ENCODE results near the gene SEMA7A.

The SEMA7A gene

GRCh38 chr15:74419432-74419831 is 14.3 kb downstream of the SEMA7A start:
- H3K4me1 ChIP-seq (ENCODE audit: control insufficient read depth, low read length): no peaks in the 10 kb centered on the region
- H3K79me2 ChIP-seq (ENCODE audit: control insufficient read depth, low read length): no peaks in the 10 kb centered on the region
- H4K20me1 ChIP-seq (ENCODE audit: control insufficient read depth, insufficient read depth, low read depth, low read length): peaks cover 17% of the 10 kb centered on the region
- TF ChIP-seq CTCF (IDR thresholded peaks at IDR 0.05; ENCODE audit: low read depth, low read length, poor library complexity, severe bottlenecking) (no peak), EZH2phosphoT487 (IDR thresholded peaks at IDR 0.05; ENCODE audit: borderline replicate concordance, low read length) (no peak)
- H3F3A ChIP-seq (ENCODE audit: control insufficient read depth, insufficient read depth): no peaks in the 10 kb centered on the region
- H3K27me3 ChIP-seq (ENCODE audit: control insufficient read depth, low read length): peaks cover 100% of the 10 kb centered on the region
- H3K4me3 ChIP-seq (ENCODE audit: low read length): no peak overlapping the region
- no peaks in the 10 kb centered on the region for H3K9me3 ChIP-seq (ENCODE audit: control insufficient read depth, insufficient read depth, low read length)
- no peaks in the 10 kb centered on the region for H3K36me3 ChIP-seq (ENCODE audit: control insufficient read depth, low read length)
- H3K9me2 ChIP-seq (replicated peaks; ENCODE audit: control insufficient read depth, low read length): no peaks in the 10 kb centered on the region
- H3K4me2 ChIP-seq (ENCODE audit: low read length): no peak overlapping the region
- no peak overlapping the region for H3K27ac ChIP-seq (ENCODE audit: low read depth, low read length)

GRCh38 chr15:74418575-74419338 is 15.0 kb downstream of the SEMA7A start:
- Histone ChIP-seq H4K20me1 (ENCODE audit: control insufficient read depth, insufficient read depth, low read depth, low read length) (peaks cover 19% of the 10 kb centered on the region), H3K4me2 (ENCODE audit: low read length) (no peak overlapping the region), H3K9me3 (ENCODE audit: control insufficient read depth, insufficient read depth, low read length) (no peaks in the 10 kb centered on the region), H3K79me2 (ENCODE audit: control insufficient read depth, low read length) (no peaks in the 10 kb centered on the region), H3K27me3 (ENCODE audit: control insufficient read depth, low read length) (peaks cover 100% of the 10 kb centered on the region), H3K36me3 (ENCODE audit: control insufficient read depth, low read length) (no peaks in the 10 kb centered on the region), H3K9me2 (replicated peaks; ENCODE audit: control insufficient read depth, low read length) (no peaks in the 10 kb centered on the region), H3F3A (ENCODE audit: control insufficient read depth, insufficient read depth) (no peaks in the 10 kb centered on the region), H3K4me1 (ENCODE audit: control insufficient read depth, low read length) (no peaks in the 10 kb centered on the region), H3K27ac (ENCODE audit: low read depth, low read length) (no peak overlapping the region), H3K4me3 (ENCODE audit: low read length) (no peak overlapping the region)
- TF ChIP-seq EZH2phosphoT487 (IDR thresholded peaks at IDR 0.05; ENCODE audit: borderline replicate concordance, low read length): no peak
- TF ChIP-seq CTCF (IDR thresholded peaks at IDR 0.05; ENCODE audit: low read depth, low read length, poor library complexity, severe bottlenecking): no peak

GRCh38 chr15:74417670-74418069 is 16.1 kb downstream of the SEMA7A start:
- Histone ChIP-seq H3K27me3 (ENCODE audit: control insufficient read depth, low read length) (peaks cover 99% of the 10 kb centered on the region), H3K4me3 (ENCODE audit: low read length) (no peak overlapping the region), H3F3A (ENCODE audit: control insufficient read depth, insufficient read depth) (no peaks in the 10 kb centered on the region), H3K79me2 (ENCODE audit: control insufficient read depth, low read length) (no peaks in the 10 kb centered on the region), H3K9me2 (replicated peaks; ENCODE audit: control insufficient read depth, low read length) (no peaks in the 10 kb centered on the region), H3K36me3 (ENCODE audit: control insufficient read depth, low read length) (no peaks in the 10 kb centered on the region), H4K20me1 (ENCODE audit: control insufficient read depth, insufficient read depth, low read depth, low read length) (peaks cover 19% of the 10 kb centered on the region), H3K9me3 (ENCODE audit: control insufficient read depth, insufficient read depth, low read length) (no peaks in the 10 kb centered on the region), H3K4me1 (ENCODE audit: control insufficient read depth, low read length) (no peaks in the 10 kb centered on the region), H3K27ac (ENCODE audit: low read depth, low read length) (no peak overlapping the region), H3K4me2 (ENCODE audit: low read length) (no peak overlapping the region)
- TF ChIP-seq EZH2phosphoT487 (IDR thresholded peaks at IDR 0.05; ENCODE audit: borderline replicate concordance, low read length) (no peak), CTCF (IDR thresholded peaks at IDR 0.05; ENCODE audit: low read depth, low read length, poor library complexity, severe bottlenecking) (no peak)
